ENCODE data around the gene RAB35.
A peak's percentile ranks its signal among the peaks of the same experiment; 100 is the strongest.

The RAB35 gene

GRCh38 chr12:120103371-120103770 is 13.2 kb downstream of the RAB35 start:
- H3K9me3 ChIP-seq (ENCODE audit: control insufficient read depth in 2 of 2, low read length in 2 of 2), result no peaks in the 10 kb centered on the region
- H3K27ac ChIP-seq (ENCODE audit: low read length), result no peak overlapping the region
- no peak overlapping the region for H3K4me3 ChIP-seq (ENCODE audit: low read length in 2 of 2)
- H3K9ac ChIP-seq (ENCODE audit: low read length in 2 of 2), result no peak overlapping the region
- peaks cover 21% of the 10 kb centered on the region for H3K4me1 ChIP-seq (ENCODE audit: control insufficient read depth, insufficient read depth, low read length)
- peaks cover 17 to 27% of the 10 kb centered on the region in 2 donors for H3K36me3 ChIP-seq (ENCODE audit: control insufficient read depth in 2 of 2, insufficient read depth in 2 of 2, low read length in 2 of 2)
- H3K27me3 ChIP-seq (ENCODE audit: control insufficient read depth in 1 of 2, insufficient read depth in 2 of 2, low read length in 2 of 2), result no peaks in the 10 kb centered on the region

DNA sequence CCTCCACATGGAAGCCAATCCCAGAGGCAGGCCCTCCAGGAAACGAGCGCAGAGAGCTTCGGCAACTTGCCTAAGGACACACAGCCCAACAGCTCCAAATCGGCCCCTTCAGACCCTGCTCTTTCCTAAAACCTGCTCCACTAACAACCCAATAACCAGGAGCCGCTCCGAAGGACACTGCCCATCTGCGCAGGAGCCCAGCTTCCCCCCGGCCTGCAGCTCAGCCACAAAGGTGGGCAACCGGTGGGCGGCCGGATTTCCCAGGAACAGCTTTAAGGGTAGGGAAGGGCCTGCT is 13.6 kb downstream of the RAB35 start:
- no peak overlapping the region for H3K9ac ChIP-seq (ENCODE audit: low read length in 2 of 2)
- no peaks in the 10 kb centered on the region for H3K9me3 ChIP-seq (ENCODE audit: control insufficient read depth in 2 of 2, low read length in 2 of 2)
- peaks cover 21% of the 10 kb centered on the region for H3K4me1 ChIP-seq (ENCODE audit: control insufficient read depth, insufficient read depth, low read length)
- no peak overlapping the region for H3K4me3 ChIP-seq (ENCODE audit: low read length in 2 of 2)
- no peak overlapping the region for H3K27ac ChIP-seq (ENCODE audit: low read length)
- H3K36me3 ChIP-seq (ENCODE audit: control insufficient read depth in 2 of 2, insufficient read depth in 2 of 2, low read length in 2 of 2), result peaks cover 20 to 28% of the 10 kb centered on the region in 2 donors
- no peaks in the 10 kb centered on the region for H3K27me3 ChIP-seq (ENCODE audit: control insufficient read depth in 1 of 2, insufficient read depth in 2 of 2, low read length in 2 of 2)

DNA sequence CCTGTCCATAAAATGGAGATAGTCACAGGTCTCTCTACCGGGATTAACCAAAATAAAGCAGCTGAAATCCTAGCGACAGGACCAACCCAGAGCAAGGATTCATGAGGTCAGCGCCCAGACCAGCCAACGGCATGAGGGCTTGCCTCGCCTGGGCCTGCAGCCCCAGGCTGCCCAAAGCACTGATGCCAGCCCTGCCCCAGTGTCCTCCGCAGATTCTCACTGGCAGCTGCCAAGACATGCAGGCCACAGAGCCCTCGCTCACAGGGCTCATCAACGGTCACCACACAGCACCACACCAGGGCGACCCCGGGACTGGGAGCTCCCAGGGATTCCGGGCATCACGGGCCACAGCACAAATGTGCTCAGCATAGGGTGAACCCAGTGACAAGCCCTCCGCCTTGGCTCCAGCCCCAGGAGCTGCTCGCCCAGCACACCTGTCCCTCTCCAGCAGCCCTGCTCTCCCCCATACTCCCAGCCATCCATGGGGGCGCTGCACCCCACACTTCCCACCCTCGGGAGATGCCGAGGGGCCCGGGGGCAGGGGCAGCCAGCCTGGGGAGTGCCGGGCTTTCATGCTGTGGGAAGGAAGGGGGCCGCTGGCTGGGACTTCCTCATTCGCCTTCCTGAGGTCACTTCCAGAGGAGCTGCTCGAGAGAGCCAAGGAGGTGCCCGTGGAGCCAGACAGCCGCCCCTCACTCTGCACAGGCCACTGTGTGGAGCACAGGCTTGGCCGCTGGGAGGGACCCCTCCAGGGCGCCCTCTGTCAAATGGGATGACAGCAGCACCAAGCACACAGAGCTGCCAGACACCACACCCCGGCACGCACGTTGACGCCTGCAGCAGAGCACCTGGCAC is 14.1 kb downstream of the RAB35 start:
- Histone ChIP-seq H3K9me3 (ENCODE audit: control insufficient read depth in 2 of 2, low read length in 2 of 2) (no peaks in the 10 kb centered on the region), H3K4me1 (ENCODE audit: control insufficient read depth, insufficient read depth, low read length) (peaks cover 21% of the 10 kb centered on the region), H3K36me3 (ENCODE audit: control insufficient read depth in 2 of 2, insufficient read depth in 2 of 2, low read length in 2 of 2) (peaks cover 21 to 26% of the 10 kb centered on the region in 2 donors), H3K9ac (ENCODE audit: low read length in 2 of 2) (no peak overlapping the region), H3K27me3 (ENCODE audit: control insufficient read depth in 1 of 2, insufficient read depth in 2 of 2, low read length in 2 of 2) (no peaks in the 10 kb centered on the region), H3K27ac (ENCODE audit: low read length) (no peak overlapping the region), H3K4me3 (ENCODE audit: low read length in 2 of 2) (no peak overlapping the region)

- Histone ChIP-seq H3K4me1 (ENCODE audit: control insufficient read depth, insufficient read depth, low read length) (peaks cover 21% of the 10 kb centered on the region), H3K27me3 (ENCODE audit: control insufficient read depth in 1 of 2, insufficient read depth in 2 of 2, low read length in 2 of 2) (no peaks in the 10 kb centered on the region), H3K36me3 (ENCODE audit: control insufficient read depth in 2 of 2, insufficient read depth in 2 of 2, low read length in 2 of 2) (peaks cover 29 to 34% of the 10 kb centered on the region in 2 donors), H3K9me3 (ENCODE audit: control insufficient read depth in 2 of 2, low read length in 2 of 2) (no peaks in the 10 kb centered on the region), H3K27ac (ENCODE audit: low read length) (peak overlapping the region; percentile 49), H3K4me3 (ENCODE audit: low read length in 2 of 2) (peak overlapping the region in 1 of 2 donors; percentile 1), H3K9ac (ENCODE audit: low read length in 2 of 2) (peak overlapping the region in 1 of 2 donors; percentile 15)
Observed at GRCh38 chr12:120101617-120102016, 14.9 kb downstream of the RAB35 start.

DNA sequence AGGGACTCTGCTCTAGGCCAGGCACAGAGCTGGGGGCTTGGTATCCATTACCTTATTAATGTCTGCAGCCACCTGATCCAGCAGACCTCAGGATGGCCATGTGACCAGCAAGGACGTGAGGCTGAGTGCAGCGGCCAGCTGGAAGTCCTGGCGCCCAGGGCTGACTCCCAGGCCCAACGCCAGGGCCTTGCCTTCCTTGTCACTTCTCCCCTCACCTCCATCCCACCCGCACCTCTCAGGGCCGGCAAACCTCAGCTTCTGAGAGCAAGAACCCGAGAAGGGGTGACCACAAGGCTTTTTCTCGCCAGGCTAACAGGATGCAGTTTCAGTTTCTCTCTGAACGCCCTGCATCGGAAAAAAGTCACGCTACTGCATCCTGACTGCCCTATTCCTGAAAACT is 15.4 kb downstream of the RAB35 start:
- H3K27ac ChIP-seq (ENCODE audit: low read length), result peak overlapping the region; percentile 49

GRCh38 chr12:120100630-120101029 is 15.9 kb downstream of the RAB35 start:
- H3K9me3 ChIP-seq (ENCODE audit: control insufficient read depth in 2 of 2, low read length in 2 of 2), result no peaks in the 10 kb centered on the region
- H3K27me3 ChIP-seq (ENCODE audit: control insufficient read depth in 1 of 2, insufficient read depth in 2 of 2, low read length in 2 of 2), result no peaks in the 10 kb centered on the region
- H3K36me3 ChIP-seq (ENCODE audit: control insufficient read depth in 2 of 2, insufficient read depth in 2 of 2, low read length in 2 of 2), result peaks cover 34 to 37% of the 10 kb centered on the region in 2 donors
- no peak overlapping the region for H3K9ac ChIP-seq (ENCODE audit: low read length in 2 of 2)
- peaks cover 21% of the 10 kb centered on the region for H3K4me1 ChIP-seq (ENCODE audit: control insufficient read depth, insufficient read depth, low read length)
- H3K4me3 ChIP-seq (ENCODE audit: low read length in 2 of 2), result peak overlapping the region in 1 of 2 donors; percentile 22
- peak overlapping the region; percentile 49 for H3K27ac ChIP-seq (ENCODE audit: low read length)

More for the DNA sequence above, 15.4 kb downstream of the RAB35 start:
- Histone ChIP-seq H3K36me3 (ENCODE audit: control insufficient read depth in 2 of 2, insufficient read depth in 2 of 2, low read length in 2 of 2) (peaks cover 33 to 37% of the 10 kb centered on the region in 2 donors), H3K27me3 (ENCODE audit: control insufficient read depth in 1 of 2, insufficient read depth in 2 of 2, low read length in 2 of 2) (no peaks in the 10 kb centered on the region), H3K9me3 (ENCODE audit: control insufficient read depth in 2 of 2, low read length in 2 of 2) (no peaks in the 10 kb centered on the region), H3K4me1 (ENCODE audit: control insufficient read depth, insufficient read depth, low read length) (peaks cover 21% of the 10 kb centered on the region), H3K4me3 (ENCODE audit: low read length in 2 of 2) (peak overlapping the region in 1 of 2 donors; percentile 22), H3K9ac (ENCODE audit: low read length in 2 of 2) (peak overlapping the region in 1 of 2 donors; percentile 15)

- Histone ChIP-seq H3K9ac (ENCODE audit: low read length in 2 of 2) (no peak overlapping the region), H3K4me3 (ENCODE audit: low read length in 2 of 2) (no peak overlapping the region), H3K4me1 (ENCODE audit: control insufficient read depth, insufficient read depth, low read length) (peaks cover 23% of the 10 kb centered on the region), H3K9me3 (ENCODE audit: control insufficient read depth in 2 of 2, low read length in 2 of 2) (no peaks in the 10 kb centered on the region), H3K27ac (ENCODE audit: low read length) (peak overlapping the region; percentile 18), H3K27me3 (ENCODE audit: control insufficient read depth in 1 of 2, insufficient read depth in 2 of 2, low read length in 2 of 2) (no peaks in the 10 kb centered on the region), H3K36me3 (ENCODE audit: control insufficient read depth in 2 of 2, insufficient read depth in 2 of 2, low read length in 2 of 2) (peaks cover 32 to 34% of the 10 kb centered on the region in 2 donors)
Observed at GRCh38 chr12:120099738-120100137, 16.8 kb downstream of the RAB35 start.

GRCh38 chr12:120098756-120099470 is 17.6 kb downstream of the RAB35 start:
- Histone ChIP-seq H3K27ac (ENCODE audit: low read length) (no peak overlapping the region), H3K4me1 (ENCODE audit: control insufficient read depth, insufficient read depth, low read length) (peaks cover 30% of the 10 kb centered on the region), H3K9me3 (ENCODE audit: control insufficient read depth in 2 of 2, low read length in 2 of 2) (no peaks in the 10 kb centered on the region), H3K27me3 (ENCODE audit: control insufficient read depth in 1 of 2, insufficient read depth in 2 of 2, low read length in 2 of 2) (no peaks in the 10 kb centered on the region), H3K9ac (ENCODE audit: low read length in 2 of 2) (no peak overlapping the region), H3K36me3 (ENCODE audit: control insufficient read depth in 2 of 2, insufficient read depth in 2 of 2, low read length in 2 of 2) (peaks cover 33 to 34% of the 10 kb centered on the region in 2 donors), H3K4me3 (ENCODE audit: low read length in 2 of 2) (no peak overlapping the region)

DNA sequence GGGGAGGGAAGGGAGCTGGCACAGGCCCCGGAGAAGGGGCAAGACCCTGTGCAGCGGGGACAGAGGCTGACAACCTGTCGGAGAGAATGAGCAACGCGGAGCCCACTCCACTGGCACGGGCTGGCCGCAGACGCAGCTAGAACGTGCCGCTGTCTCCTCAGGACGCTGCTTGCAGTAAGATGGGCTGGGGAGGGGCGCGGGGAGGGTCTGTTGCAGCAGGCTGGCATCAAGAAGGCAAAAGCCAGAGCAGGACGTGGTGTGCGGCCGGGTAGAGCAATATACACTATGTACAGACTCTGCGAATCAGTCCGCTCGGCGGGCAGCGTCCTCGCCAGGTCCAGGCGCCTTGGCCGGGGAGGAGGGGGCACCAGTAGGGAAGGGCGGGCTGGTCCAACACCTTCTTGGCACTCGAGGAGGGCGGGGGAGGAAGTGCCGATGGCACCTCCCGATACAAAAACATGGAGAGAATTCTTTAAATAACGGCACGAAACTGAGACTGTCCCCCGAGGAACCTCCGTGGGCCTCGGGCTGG is 19.8 kb downstream of the RAB35 start:
- Histone ChIP-seq H3K9ac (ENCODE audit: low read length in 2 of 2) (no peak overlapping the region), H3K4me3 (ENCODE audit: low read length in 2 of 2) (no peak overlapping the region), H3K4me1 (ENCODE audit: control insufficient read depth, insufficient read depth, low read length) (peaks cover 30% of the 10 kb centered on the region), H3K27me3 (ENCODE audit: control insufficient read depth in 1 of 2, insufficient read depth in 2 of 2, low read length in 2 of 2) (no peaks in the 10 kb centered on the region), H3K27ac (ENCODE audit: low read length) (no peak overlapping the region), H3K36me3 (ENCODE audit: control insufficient read depth in 2 of 2, insufficient read depth in 2 of 2, low read length in 2 of 2) (peaks cover 25 to 29% of the 10 kb centered on the region in 2 donors), H3K9me3 (ENCODE audit: control insufficient read depth in 2 of 2, low read length in 2 of 2) (no peaks in the 10 kb centered on the region)

DNA sequence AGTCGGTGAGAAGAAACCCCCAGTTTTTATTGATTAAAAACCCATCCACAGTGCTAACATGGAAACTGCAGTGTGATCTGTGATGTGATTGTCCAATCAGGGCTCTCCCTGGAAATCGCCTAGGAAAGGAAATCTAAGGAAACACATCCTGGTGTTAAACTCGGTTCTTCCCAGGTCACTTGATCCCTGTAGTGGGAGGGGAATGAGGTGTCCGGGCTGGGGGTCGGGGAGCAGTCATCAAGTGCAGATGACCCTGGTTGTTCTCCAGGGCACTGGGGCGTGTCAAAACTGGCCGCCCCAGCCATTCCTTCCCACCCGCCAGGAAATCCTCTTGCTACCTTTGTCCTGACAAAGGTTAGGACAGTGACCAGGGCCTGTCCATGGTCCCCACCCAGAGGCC is 20.8 kb downstream of the RAB35 start:
- Histone ChIP-seq H3K4me1 (ENCODE audit: control insufficient read depth, insufficient read depth, low read length) (peaks cover 22% of the 10 kb centered on the region), H3K9ac (ENCODE audit: low read length in 2 of 2) (no peak overlapping the region), H3K4me3 (ENCODE audit: low read length in 2 of 2) (no peak overlapping the region), H3K9me3 (ENCODE audit: control insufficient read depth in 2 of 2, low read length in 2 of 2) (no peaks in the 10 kb centered on the region), H3K36me3 (ENCODE audit: control insufficient read depth in 2 of 2, insufficient read depth in 2 of 2, low read length in 2 of 2) (peaks cover 25 to 29% of the 10 kb centered on the region in 2 donors), H3K27me3 (ENCODE audit: control insufficient read depth in 1 of 2, insufficient read depth in 2 of 2, low read length in 2 of 2) (no peaks in the 10 kb centered on the region), H3K27ac (ENCODE audit: low read length) (no peak overlapping the region)
